A172 (cell line): ENCODE measurements around the gene TFR2. TPM values are rescaled to one million over a fixed set of nuclear protein-coding genes. Genes with fewer than 3 reads are reported as not detected.

Experiments used
- DNase-seq: peaks from one replicate; pipeline ENCODE4 v3.0.0-alpha.2; 2015; ENCODE audit warnings: low spot score
- total RNA-seq: library from RNA; depleted of rRNA; stranded (reverse); fragments of >200 nt; shearing (Covaris generic); gene quantifications from 2 replicates; pipeline ENCODE4 v1.2.3, GENCODE V29; 2014; rRNA removed

TFR2 gene
- not detected in 2 replicates for total RNA-seq

GRCh38 chr7:100641463-100641859 is at the start of gene TFR2:
TFR2 (minus strand) TSS chr7:100641552; CDS start chr7:100641509, 43 bp downstream.
- DNase-seq = no peak

GRCh38 chr7:100689230-100690135 is 48.1 kb upstream of the TFR2 start:
- no peak for DNase-seq

- no peak for DNase-seq
Observed at GRCh38 chr7:100688326-100688860, 47.0 kb upstream of the TFR2 start.

GRCh38 chr7:100687751-100688300 is 46.5 kb upstream of the TFR2 start:
- DNase-seq = no peak

GRCh38 chr7:100687261-100687660 is 45.9 kb upstream of the TFR2 start:
- DNase-seq = no peak

GRCh38 chr7:100686822-100687211 is 45.5 kb upstream of the TFR2 start:
- no peak for DNase-seq

- DNase-seq = no peak
Observed at GRCh38 chr7:100686201-100686821, 45.0 kb upstream of the TFR2 start.

GRCh38 chr7:100685631-100686145 is 44.3 kb upstream of the TFR2 start:
- DNase-seq = no peak

- DNase-seq = no peak
Observed at GRCh38 chr7:100685049-100685605, 43.8 kb upstream of the TFR2 start.

- no peak for DNase-seq
Observed at GRCh38 chr7:100684534-100685042, 43.2 kb upstream of the TFR2 start.

GRCh38 chr7:100683659-100684533 is 42.5 kb upstream of the TFR2 start:
- no peak for DNase-seq

GRCh38 chr7:100682991-100683658 is 41.8 kb upstream of the TFR2 start:
- DNase-seq = no peak

- peak; percentile 74 for DNase-seq
Observed at GRCh38 chr7:100682228-100682741, 40.9 kb upstream of the TFR2 start.

GRCh38 chr7:100681491-100682227 is 40.3 kb upstream of the TFR2 start:
- no peak for DNase-seq

GRCh38 chr7:100680576-100681271 is 39.4 kb upstream of the TFR2 start:
- no peak for DNase-seq

GRCh38 chr7:100679927-100680575 is 38.7 kb upstream of the TFR2 start:
- DNase-seq = no peak

GRCh38 chr7:100679129-100679926 is 38.0 kb upstream of the TFR2 start:
- no peak for DNase-seq
